ENCODE measurements around the gene CAMK2G.

- TF ChIP-seq CTCF (IDR thresholded peaks at IDR 0.05) (no peak), POLR2A (IDR thresholded peaks at IDR 0.05) (no peak), POLR2AphosphoS5 (IDR thresholded peaks at IDR 0.05) (no peak), EP300 (IDR thresholded peaks at IDR 0.05) (no peak)
Measured at GRCh38 chr10:73779018-73779417, 95.3 kb downstream of the CAMK2G start.
